ENCODE measurements around the gene TMEM140. TPM values are rescaled to one million over a fixed set of nuclear protein-coding genes. Genes with fewer than 3 reads are reported as not detected.
A peak's percentile ranks its signal among the peaks of the same experiment; 100 is the strongest.

Gene TMEM140
- total and polyA plus RNA-seq, 7 experiments from 2014 or later: 16.8 to 44.7 (median 20.4) TPM

DNA sequence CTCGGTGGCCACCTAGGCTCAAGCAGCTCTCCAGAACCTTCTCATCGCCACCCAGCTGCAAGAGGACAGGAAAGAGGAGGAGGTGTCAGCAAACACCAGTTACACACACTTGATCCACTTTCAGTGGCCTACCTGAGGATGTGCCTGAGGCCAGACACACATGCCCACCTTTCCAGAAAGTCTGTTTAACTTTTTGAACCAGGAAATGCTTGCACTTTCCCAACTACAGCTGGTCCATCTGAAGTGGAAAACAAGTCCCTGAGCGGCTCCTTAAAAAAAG, 38.3 kb downstream of the TMEM140 start:
- peak overlapping the region in 1 of 9 donors; percentile 18 for H3K27ac Mint-ChIP-seq
- H3K27me3 ChIP-seq (ENCODE audit: control insufficient read depth in 2 of 2, insufficient read depth in 2 of 2, low read length in 2 of 2): no peaks in the 10 kb centered on the region
- no peak overlapping the region for H3K27ac ChIP-seq (ENCODE audit: low read depth, low read length)
- H3K4me3 ChIP-seq (ENCODE audit: low read length): no peak overlapping the region
- peaks cover 0 to 82% (median 12%) of the 10 kb centered on the region in 3 experiments for H3K36me3 ChIP-seq (ENCODE audit: control insufficient read depth in 2 of 3, insufficient read depth in 3 of 3, low read length in 3 of 3)
- H3K36me3 Mint-ChIP-seq: peaks cover 25 to 93% (median 72%) of the 10 kb centered on the region in 5 donors
- intact Hi-C loops (cut with micrococcal nuclease): no loop called here
- peaks cover 5 to 32% (median 17%) of the 10 kb centered on the region in 11 donors for H3K9me3 Mint-ChIP-seq
- ChIA-PET CTCF (no interaction called here), POLR2A (no interaction called here)
- DNase-seq: no peak
- peaks cover 0 to 13% (median 0%) of the 10 kb centered on the region in 3 experiments for H3K9me3 ChIP-seq (ENCODE audit: control insufficient read depth in 2 of 3, low read length in 3 of 3)
- no peaks in the 10 kb centered on the region for H3K4me1 ChIP-seq (ENCODE audit: control insufficient read depth in 2 of 2, insufficient read depth in 2 of 2, low read length in 2 of 2)
- no peak overlapping the region for H3K4me3 Mint-ChIP-seq
- no peak for ATAC-seq
- H3K4me1 Mint-ChIP-seq: no peaks in the 10 kb centered on the region
- H3K27me3 Mint-ChIP-seq: no peaks in the 10 kb centered on the region

DNA sequence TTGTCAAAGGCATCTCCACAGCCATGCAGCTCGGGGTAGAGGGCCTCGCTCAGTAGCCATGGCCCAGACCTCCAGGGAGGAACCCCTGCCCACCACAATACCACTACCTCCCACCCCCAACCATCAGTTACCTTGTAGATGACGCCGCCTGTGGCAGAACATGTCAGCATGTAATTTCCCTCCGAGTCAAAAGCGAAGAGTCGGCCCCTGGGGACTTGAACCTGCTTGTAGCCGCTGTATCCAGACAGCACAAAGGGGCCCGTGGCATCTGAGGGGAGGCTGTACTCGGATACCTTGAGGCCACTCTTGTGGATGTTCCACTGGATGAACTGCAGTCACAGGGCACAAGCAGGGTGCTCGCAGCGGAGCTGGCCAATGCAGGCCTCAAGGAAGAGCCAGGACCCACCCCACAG, 39.0 kb downstream of the TMEM140 start:
- Mint-ChIP-seq H3K9me3 (peaks cover 5 to 26% (median 12%) of the 10 kb centered on the region in 11 donors), H3K27ac (peak overlapping the region in 1 of 9 donors; percentile 18), H3K27me3 (no peaks in the 10 kb centered on the region), H3K4me3 (no peak overlapping the region), H3K36me3 (peaks cover 25 to 92% (median 71%) of the 10 kb centered on the region in 5 donors), H3K4me1 (no peaks in the 10 kb centered on the region)
- intact Hi-C loops (cut with micrococcal nuclease): no loop called here
- Histone ChIP-seq H3K4me1 (ENCODE audit: control insufficient read depth in 2 of 2, insufficient read depth in 2 of 2, low read length in 2 of 2) (no peaks in the 10 kb centered on the region), H3K9me3 (ENCODE audit: control insufficient read depth in 2 of 3, low read length in 3 of 3) (peaks cover 0 to 7% (median 0%) of the 10 kb centered on the region in 3 experiments), H3K27me3 (ENCODE audit: control insufficient read depth in 2 of 2, insufficient read depth in 2 of 2, low read length in 2 of 2) (no peaks in the 10 kb centered on the region), H3K36me3 (ENCODE audit: control insufficient read depth in 2 of 3, insufficient read depth in 3 of 3, low read length in 3 of 3) (peaks cover 0 to 88% (median 12%) of the 10 kb centered on the region in 3 experiments), H3K4me3 (ENCODE audit: low read length) (no peak overlapping the region), H3K27ac (ENCODE audit: low read depth, low read length) (no peak overlapping the region)
- DNase-seq: peak in 1 of 9 donors; percentile 19
- CTCF ChIA-PET: interaction anchor here (0.6 kb wide), 1 partner anchor 88 kb away, joined by 3 read pairs; no protein-coding TSS in a partner anchor
- no peak for ATAC-seq
- POLR2A ChIA-PET: no interaction called here

DNA sequence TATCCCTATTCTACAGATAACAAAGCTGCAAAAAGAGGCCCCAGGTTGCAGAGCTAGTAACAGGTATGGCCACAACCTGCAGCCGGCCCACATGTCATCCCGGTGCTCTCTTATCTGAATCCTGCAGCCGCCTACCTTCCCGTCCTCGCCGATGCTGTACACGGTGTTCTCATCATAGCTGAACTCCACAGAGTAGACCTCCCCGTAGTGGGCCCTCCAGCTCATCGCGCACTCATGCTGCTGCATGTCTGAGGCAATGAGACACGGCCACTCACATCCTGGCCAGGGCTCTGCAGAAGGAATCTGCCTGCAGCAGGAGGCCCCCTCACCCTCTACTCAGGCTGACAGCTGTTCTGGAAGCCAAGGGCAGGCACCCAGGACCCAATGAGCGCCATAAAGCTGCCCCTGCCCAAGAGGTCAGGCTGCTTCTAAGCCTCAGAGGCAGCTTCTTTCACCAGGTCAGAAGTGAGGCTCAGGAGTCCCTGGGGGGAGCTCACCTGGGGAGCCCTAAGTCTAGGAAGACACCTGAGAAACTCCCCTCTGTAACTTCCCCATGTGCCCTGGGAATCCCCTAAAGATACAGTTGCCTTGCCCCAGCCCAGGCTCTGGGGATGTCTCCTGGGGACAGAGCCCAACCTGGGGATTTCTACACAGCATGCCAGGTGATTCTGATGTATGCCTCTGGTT, 40.6 kb downstream of the TMEM140 start:
- no peak overlapping the region for H3K4me3 ChIP-seq (ENCODE audit: low read length)
- H3K27ac ChIP-seq (ENCODE audit: low read depth, low read length): no peak overlapping the region
- H3K4me1 Mint-ChIP-seq: no peaks in the 10 kb centered on the region
- no peak overlapping the region for H3K4me3 Mint-ChIP-seq
- peak in 1 of 9 donors; percentile 16 for DNase-seq
- H3K4me1 ChIP-seq (ENCODE audit: control insufficient read depth in 2 of 2, insufficient read depth in 2 of 2, low read length in 2 of 2): no peaks in the 10 kb centered on the region
- ATAC-seq: peak; percentile 37
- no peaks in the 10 kb centered on the region for H3K27me3 ChIP-seq (ENCODE audit: control insufficient read depth in 2 of 2, insufficient read depth in 2 of 2, low read length in 2 of 2)
- ChIA-PET POLR2A (interaction anchor here (0.8 kb wide), 1 partner anchor 18 kb away, joined by 3 read pairs; the partner anchor contains the start of gene CYREN), CTCF (interaction anchor here (0.6 kb wide), 2 partner anchors 98 to 1610 kb away, joined by 3 read pairs; no protein-coding TSS in a partner anchor)
- peaks cover 20 to 93% (median 63%) of the 10 kb centered on the region in 5 donors for H3K36me3 Mint-ChIP-seq
- H3K9me3 Mint-ChIP-seq: peaks cover 0 to 10% (median 3%) of the 10 kb centered on the region in 11 donors
- no peaks in the 10 kb centered on the region for H3K27me3 Mint-ChIP-seq
- H3K27ac Mint-ChIP-seq: no peak overlapping the region
- intact Hi-C loops (cut with micrococcal nuclease): no loop called here
- peaks cover 0 to 96% (median 14%) of the 10 kb centered on the region in 3 experiments for H3K36me3 ChIP-seq (ENCODE audit: control insufficient read depth in 2 of 3, insufficient read depth in 3 of 3, low read length in 3 of 3)
- no peaks in the 10 kb centered on the region for H3K9me3 ChIP-seq (ENCODE audit: control insufficient read depth in 2 of 3, low read length in 3 of 3)

DNA sequence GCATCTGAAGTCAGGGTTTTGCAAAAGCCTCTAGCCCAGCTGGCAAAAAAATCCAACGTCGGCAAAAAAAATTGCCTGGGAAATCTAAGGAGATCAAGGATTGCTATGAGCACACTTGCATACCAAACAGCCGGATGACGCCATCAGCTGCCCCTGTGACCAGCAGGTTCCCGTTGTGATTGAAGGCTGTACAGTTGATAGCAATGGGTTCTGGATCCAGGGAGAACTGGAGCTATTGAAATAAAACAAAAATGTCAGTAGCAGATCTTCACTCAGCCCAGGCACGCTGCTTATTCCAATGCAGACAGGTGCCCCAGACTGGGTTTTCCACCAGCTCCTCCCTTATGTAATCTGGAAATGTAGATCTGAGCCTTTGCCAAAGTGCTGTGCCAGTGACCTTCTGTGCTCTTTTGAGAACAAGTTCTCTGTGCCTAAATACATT, 41.4 kb downstream of the TMEM140 start:
- Mint-ChIP-seq H3K27me3 (no peaks in the 10 kb centered on the region), H3K27ac (no peak overlapping the region), H3K36me3 (peaks cover 13 to 93% (median 63%) of the 10 kb centered on the region in 5 donors), H3K9me3 (peaks cover 0 to 2% (median under 1%) of the 10 kb centered on the region in 11 donors), H3K4me1 (no peaks in the 10 kb centered on the region), H3K4me3 (no peak overlapping the region)
- H3K4me3 ChIP-seq (ENCODE audit: low read length): no peak overlapping the region
- ChIA-PET CTCF (no interaction called here), POLR2A (interaction anchor here (0.8 kb wide), 1 partner anchor 19 kb away, joined by 3 read pairs; the partner anchor contains the start of gene CYREN)
- DNase-seq (no peak), ATAC-seq (no peak)
- H3K4me1 ChIP-seq (ENCODE audit: control insufficient read depth in 2 of 2, insufficient read depth in 2 of 2, low read length in 2 of 2): no peaks in the 10 kb centered on the region
- intact Hi-C loops (cut with micrococcal nuclease): no loop called here
- peaks cover 0 to 96% (median 14%) of the 10 kb centered on the region in 3 experiments for H3K36me3 ChIP-seq (ENCODE audit: control insufficient read depth in 2 of 3, insufficient read depth in 3 of 3, low read length in 3 of 3)
- H3K27me3 ChIP-seq (ENCODE audit: control insufficient read depth in 2 of 2, insufficient read depth in 2 of 2, low read length in 2 of 2): no peaks in the 10 kb centered on the region
- H3K27ac ChIP-seq (ENCODE audit: low read depth, low read length): no peak overlapping the region
- no peaks in the 10 kb centered on the region for H3K9me3 ChIP-seq (ENCODE audit: control insufficient read depth in 2 of 3, low read length in 3 of 3)

DNA sequence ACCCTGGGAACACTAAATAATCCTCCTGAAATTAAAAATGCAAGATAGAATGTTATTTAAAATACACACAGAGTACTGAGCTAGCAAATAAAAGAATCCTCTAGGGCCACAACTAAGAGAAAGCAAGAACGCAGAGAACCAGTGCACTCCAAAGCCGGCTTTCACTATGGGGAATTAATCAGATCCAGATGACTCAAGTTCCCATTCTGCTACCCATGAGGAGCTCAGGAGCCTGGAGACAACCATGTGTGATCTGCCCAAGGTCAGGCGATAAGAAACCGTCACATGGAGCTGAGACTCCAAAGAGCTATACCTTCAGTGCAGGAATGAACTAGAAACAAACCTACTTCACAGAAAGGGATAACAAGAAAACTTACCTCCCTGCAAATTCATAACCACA, 42.1 kb downstream of the TMEM140 start:
- no peak overlapping the region for H3K27ac ChIP-seq (ENCODE audit: low read depth, low read length)
- peaks cover 0 to 96% (median 14%) of the 10 kb centered on the region in 3 experiments for H3K36me3 ChIP-seq (ENCODE audit: control insufficient read depth in 2 of 3, insufficient read depth in 3 of 3, low read length in 3 of 3)
- intact Hi-C loops (cut with micrococcal nuclease): no loop called here
- H3K4me1 ChIP-seq (ENCODE audit: control insufficient read depth in 2 of 2, insufficient read depth in 2 of 2, low read length in 2 of 2): no peaks in the 10 kb centered on the region
- ChIA-PET CTCF (no interaction called here), POLR2A (interaction anchor here (1.0 kb wide), 1 partner anchor 30 kb away, joined by 3 read pairs; no protein-coding TSS in a partner anchor)
- no peaks in the 10 kb centered on the region for H3K27me3 ChIP-seq (ENCODE audit: control insufficient read depth in 2 of 2, insufficient read depth in 2 of 2, low read length in 2 of 2)
- Mint-ChIP-seq H3K4me1 (no peaks in the 10 kb centered on the region), H3K36me3 (peaks cover 8 to 92% (median 63%) of the 10 kb centered on the region in 5 donors), H3K27ac (peak overlapping the region in 2 of 9 donors; percentile 3 to 23), H3K9me3 (no peaks in the 10 kb centered on the region), H3K27me3 (no peaks in the 10 kb centered on the region), H3K4me3 (no peak overlapping the region)
- no peak for DNase-seq
- no peaks in the 10 kb centered on the region for H3K9me3 ChIP-seq (ENCODE audit: control insufficient read depth in 2 of 3, low read length in 3 of 3)
- ATAC-seq: no peak
- H3K4me3 ChIP-seq (ENCODE audit: low read length): no peak overlapping the region

DNA sequence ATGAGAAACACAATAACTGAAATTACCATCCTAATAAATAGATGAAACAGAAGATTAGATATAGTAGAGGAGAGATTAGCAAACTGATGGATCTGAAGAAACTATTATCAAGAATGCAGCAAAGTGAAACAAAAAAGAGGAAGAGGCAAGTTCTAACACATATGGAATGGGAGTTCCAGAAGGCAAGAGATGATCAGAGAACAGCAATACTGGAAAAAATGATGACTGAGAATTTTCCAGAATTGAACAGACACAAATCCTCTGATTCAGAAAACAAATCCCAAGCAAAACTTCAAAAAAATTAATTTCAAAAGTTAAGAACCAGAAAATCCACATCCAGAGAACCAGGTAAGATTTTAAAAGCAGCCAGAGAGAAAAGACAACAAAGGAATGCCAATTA, 42.8 kb downstream of the TMEM140 start:
- H3K4me1 Mint-ChIP-seq: no peaks in the 10 kb centered on the region
- intact Hi-C loops (cut with micrococcal nuclease): no loop called here
- H3K27ac Mint-ChIP-seq: peak overlapping the region in 1 of 9 donors; percentile 65
- no peaks in the 10 kb centered on the region for H3K9me3 Mint-ChIP-seq
- ChIA-PET CTCF (interaction anchor here (1.1 kb wide), 1 partner anchor 11 kb away, joined by 4 read pairs; no protein-coding TSS in a partner anchor), POLR2A (interaction anchor here (1.0 kb wide), 1 partner anchor 31 kb away, joined by 3 read pairs; no protein-coding TSS in a partner anchor)
- H3K27me3 ChIP-seq (ENCODE audit: control insufficient read depth in 2 of 2, insufficient read depth in 2 of 2, low read length in 2 of 2): no peaks in the 10 kb centered on the region
- no peak overlapping the region for H3K4me3 Mint-ChIP-seq
- H3K4me3 ChIP-seq (ENCODE audit: low read length): no peak overlapping the region
- H3K9me3 ChIP-seq (ENCODE audit: control insufficient read depth in 2 of 3, low read length in 3 of 3): no peaks in the 10 kb centered on the region
- H3K36me3 ChIP-seq (ENCODE audit: control insufficient read depth in 2 of 3, insufficient read depth in 3 of 3, low read length in 3 of 3): peaks cover 0 to 97% (median 17%) of the 10 kb centered on the region in 3 experiments
- no peaks in the 10 kb centered on the region for H3K27me3 Mint-ChIP-seq
- H3K36me3 Mint-ChIP-seq: peaks cover 8 to 92% (median 59%) of the 10 kb centered on the region in 5 donors
- DNase-seq (no peak), ATAC-seq (no peak)
- H3K27ac ChIP-seq (ENCODE audit: low read depth, low read length): no peak overlapping the region
- H3K4me1 ChIP-seq (ENCODE audit: control insufficient read depth in 2 of 2, insufficient read depth in 2 of 2, low read length in 2 of 2): no peaks in the 10 kb centered on the region

Data from naive thymus-derived CD4-positive, alpha-beta T cell (primary cell).